Trophoblast cell (in vitro differentiated cells and primary cell): ENCODE measurements around the gene GNAL.

ENCODE experiments used
- DNase-seq, 2 donors: peaks; one replicate each; pipeline ENCODE4 v3.0.0-alpha.2; 2016
- H2AFZ ChIP-seq: 2 replicates; pipeline ENCODE4 v1.6.1; 2013; ENCODE audit warnings: low read length, moderate library complexity, mild to moderate bottlenecking; ENCODE audit not compliant: insufficient read depth, poor library complexity
- H2AK5ac ChIP-seq: 2 replicates; pipeline ENCODE4 v1.6.1; 2013; ENCODE audit warnings: mild to moderate bottlenecking, low read length
- H2BK120ac ChIP-seq: 2 replicates; pipeline ENCODE4 v1.6.1; 2013; ENCODE audit warnings: low read length, mild to moderate bottlenecking, moderate library complexity; ENCODE audit not compliant: insufficient read depth, poor library complexity
- H2BK12ac ChIP-seq: 2 replicates; pipeline ENCODE4 v1.6.1; 2013; ENCODE audit warnings: mild to moderate bottlenecking, low read length, moderate library complexity
- H2BK5ac ChIP-seq: 2 replicates; pipeline ENCODE4 v1.6.1; 2013; ENCODE audit warnings: low read length, low read depth, moderate library complexity, mild to moderate bottlenecking; ENCODE audit not compliant: poor library complexity
- H3K14ac ChIP-seq: 2 replicates; pipeline ENCODE4 v1.6.1; 2013; ENCODE audit warnings: mild to moderate bottlenecking, low read length
- H3K18ac ChIP-seq: 2 replicates; pipeline ENCODE4 v1.6.1; 2013; ENCODE audit warnings: mild to moderate bottlenecking, low read length
- H3K23ac ChIP-seq: 2 replicates; pipeline ENCODE4 v1.6.1; 2013; ENCODE audit warnings: low read length
- H3K27ac ChIP-seq: 2 replicates; pipeline ENCODE4 v1.5.1; 2013; ENCODE audit warnings: low read depth, mild to moderate bottlenecking, inconsistent platforms, low read length, moderate library complexity
- H3K27me3 ChIP-seq: 2 replicates; pipeline ENCODE4 v1.6.1; 2013; ENCODE audit warnings: inconsistent platforms, mild to moderate bottlenecking, low read length, moderate library complexity; ENCODE audit not compliant: insufficient read depth
- H3K36me3 ChIP-seq, 2 experiments: 1 replicate in 1 of 2; 2 replicates in 1 of 2; pipeline ENCODE4 v1.6.1; 2013; ENCODE audit warnings: low read length in 2 of 2, mild to moderate bottlenecking in 2 of 2, moderate library complexity in 1 of 2; ENCODE audit not compliant: insufficient read depth in 2 of 2, control insufficient read depth in 1 of 2
- H3K4ac ChIP-seq: 2 replicates; pipeline ENCODE4 v1.6.1; 2013; ENCODE audit warnings: low read depth, mild to moderate bottlenecking, low read length, moderate library complexity
- H3K4me1 ChIP-seq, 2 experiments: 1 replicate in 1 of 2; 2 replicates in 1 of 2; pipeline ENCODE4 v1.6.1; 2013; ENCODE audit warnings: low read length in 2 of 2, mild to moderate bottlenecking in 2 of 2, moderate library complexity in 1 of 2; ENCODE audit not compliant: insufficient read depth in 2 of 2, control insufficient read depth in 1 of 2
- H3K4me2 ChIP-seq: 2 replicates; pipeline ENCODE4 v1.6.1; 2013; ENCODE audit warnings: inconsistent platforms, mild to moderate bottlenecking, low read length, moderate library complexity
- H3K4me3 ChIP-seq: 2 replicates; pipeline ENCODE4 v1.5.1; 2013; ENCODE audit warnings: mild to moderate bottlenecking, low read depth, low read length, inconsistent platforms
- H3K79me1 ChIP-seq: one replicate; pipeline ENCODE4 v1.6.1; 2013; ENCODE audit warnings: low read length
- H3K79me2 ChIP-seq: 2 replicates; pipeline ENCODE4 v1.6.1; 2013; ENCODE audit warnings: low read length, mild to moderate bottlenecking; ENCODE audit not compliant: control insufficient read depth, insufficient read depth, poor library complexity
- H3K9ac ChIP-seq: 2 replicates; pipeline ENCODE4 v1.6.1; 2013; ENCODE audit warnings: mild to moderate bottlenecking, low read length
- H3K9me3 ChIP-seq: 2 replicates; pipeline ENCODE4 v1.6.1; 2013; ENCODE audit warnings: low read depth, mild to moderate bottlenecking, control low read depth, inconsistent platforms, low read length; ENCODE audit not compliant: insufficient read depth
- H4K12ac ChIP-seq: 2 replicates; pipeline ENCODE4 v1.6.1; 2013; ENCODE audit warnings: low read depth, mild to moderate bottlenecking, low read length, moderate library complexity
- H4K8ac ChIP-seq: 2 replicates; pipeline ENCODE4 v1.6.1; 2013; ENCODE audit warnings: low read depth, mild to moderate bottlenecking, low read length, moderate library complexity
- H4K91ac ChIP-seq: one replicate; pipeline ENCODE4 v1.6.1; 2013; ENCODE audit warnings: low read depth, mild to moderate bottlenecking, low read length, moderate library complexity
- WGBS: extraction: QIAGEN DNeasy Blood & Tissue Kit; methylation state at CpG from one replicate; pipeline ENCODE4 v1.1.7; 2013; ENCODE audit warnings: missing lambda C conversion rate; ENCODE audit not compliant: insufficient read length, insufficient coverage; ENCODE audit errors: extremely low coverage; 5-methylcytosine and 5-hydroxymethylcytosine counted together

Gene GNAL

DNA sequence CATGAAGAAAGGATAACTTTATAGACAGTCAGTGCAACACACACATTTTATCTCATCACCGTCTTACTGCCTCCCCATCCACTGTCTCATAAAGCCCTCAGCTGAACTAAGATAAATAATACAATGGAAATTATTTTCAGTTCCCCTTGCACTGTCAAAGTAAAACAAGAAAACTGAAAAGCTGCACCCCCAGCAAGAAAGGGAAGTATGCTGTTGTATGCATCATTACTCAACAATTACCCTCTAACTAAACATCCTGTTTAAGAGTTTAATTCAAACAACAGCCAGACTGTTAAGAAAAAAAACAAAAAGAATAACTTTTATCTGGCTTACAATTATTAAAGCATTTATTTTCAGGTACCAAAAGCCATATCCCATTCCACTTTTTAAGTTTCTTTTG lies 194.1 kb downstream of the GNAL start:
- Histone ChIP-seq H3K27ac (no peak overlapping the region), H3K4me2 (no peak overlapping the region), H3K79me1 (no peaks in the 10 kb centered on the region), H4K91ac (no peak overlapping the region), H2BK12ac (no peak overlapping the region), H3K4me3 (no peak overlapping the region), H3K18ac (no peak overlapping the region), H2BK120ac (no peak overlapping the region), H4K8ac (no peak overlapping the region), H3K4me1 (peaks cover 3 to 6% of the 10 kb centered on the region in 2 experiments), H3K9me3 (peaks cover 2% of the 10 kb centered on the region), H2AK5ac (no peak overlapping the region), H3K9ac (no peak overlapping the region), H3K36me3 (peaks cover 7 to 13% of the 10 kb centered on the region in 2 experiments), H2BK5ac (no peak overlapping the region), H3K27me3 (no peaks in the 10 kb centered on the region), H4K12ac (no peak overlapping the region), H3K23ac (no peak overlapping the region), H3K79me2 (no peaks in the 10 kb centered on the region), H2AFZ (no peak overlapping the region), H3K14ac (no peak overlapping the region), H3K4ac (no peak overlapping the region)
- no peak for DNase-seq
- no CpG with 5 or more reads among the region's 1 CpG for WGBS

GRCh38 chr18:11884396-11885030 lies 195.4 kb downstream of the GNAL start:
- no peak overlapping the region for H4K12ac ChIP-seq

GRCh38 chr18:11885278-11885947 lies 196.3 kb downstream of the GNAL start:
- no peak overlapping the region for H3K4ac ChIP-seq
- H2BK120ac ChIP-seq, result no peak overlapping the region
- H4K8ac ChIP-seq, result no peak overlapping the region
- H3K79me2 ChIP-seq, result no peaks in the 10 kb centered on the region
- no peak overlapping the region for H4K12ac ChIP-seq
- no peak overlapping the region for H3K14ac ChIP-seq
- no peak overlapping the region for H3K4me2 ChIP-seq
- H3K27me3 ChIP-seq, result no peaks in the 10 kb centered on the region
- no peak overlapping the region for H3K27ac ChIP-seq
- no peak for DNase-seq
- H3K4me3 ChIP-seq, result no peak overlapping the region
- peaks cover 7 to 13% of the 10 kb centered on the region in 2 experiments for H3K36me3 ChIP-seq
- no peak overlapping the region for H2BK12ac ChIP-seq
- H3K18ac ChIP-seq, result no peak overlapping the region
- peaks cover 2% of the 10 kb centered on the region for H3K9me3 ChIP-seq
- no peaks in the 10 kb centered on the region for H3K79me1 ChIP-seq
- no peak overlapping the region for H2AFZ ChIP-seq
- no peak overlapping the region for H3K23ac ChIP-seq
- H3K4me1 ChIP-seq, result peaks cover 3 to 6% of the 10 kb centered on the region in 2 experiments
- H4K91ac ChIP-seq, result no peak overlapping the region
- no peak overlapping the region for H2BK5ac ChIP-seq
- no peak overlapping the region for H3K9ac ChIP-seq
- WGBS, result no CpG with 5 or more reads among the region's 22 CpGs
- no peak overlapping the region for H2AK5ac ChIP-seq

More at GRCh38 chr18:11884396-11885030, 195.4 kb downstream of the GNAL start:
- Histone ChIP-seq H3K4me3 (no peak overlapping the region), H2BK120ac (no peak overlapping the region), H3K79me2 (no peaks in the 10 kb centered on the region), H3K14ac (no peak overlapping the region), H3K4me1 (peaks cover 3 to 6% of the 10 kb centered on the region in 2 experiments), H3K18ac (no peak overlapping the region), H3K23ac (no peak overlapping the region), H3K36me3 (peaks cover 7 to 13% of the 10 kb centered on the region in 2 experiments), H3K79me1 (no peaks in the 10 kb centered on the region), H3K4ac (no peak overlapping the region), H2BK5ac (no peak overlapping the region), H3K4me2 (no peak overlapping the region), H4K8ac (no peak overlapping the region), H3K27me3 (no peaks in the 10 kb centered on the region), H2BK12ac (no peak overlapping the region), H3K9ac (no peak overlapping the region), H3K27ac (no peak overlapping the region), H2AFZ (no peak overlapping the region), H4K91ac (no peak overlapping the region), H3K9me3 (peaks cover 2% of the 10 kb centered on the region), H2AK5ac (no peak overlapping the region)
- WGBS, result no CpG with 5 or more reads among the region's 12 CpGs
- DNase-seq, result no peak

- Histone ChIP-seq H3K4me2 (no peak overlapping the region), H4K12ac (no peak overlapping the region), H3K23ac (no peak overlapping the region), H3K18ac (no peak overlapping the region), H3K79me2 (no peaks in the 10 kb centered on the region), H3K27ac (no peak overlapping the region), H3K9me3 (peaks cover 2% of the 10 kb centered on the region), H2BK12ac (no peak overlapping the region), H2AFZ (no peak overlapping the region), H3K4ac (no peak overlapping the region), H3K4me3 (no peak overlapping the region), H3K79me1 (no peaks in the 10 kb centered on the region), H2BK120ac (no peak overlapping the region), H3K9ac (no peak overlapping the region), H2AK5ac (no peak overlapping the region), H3K36me3 (peaks cover 7 to 13% of the 10 kb centered on the region in 2 experiments), H3K27me3 (no peaks in the 10 kb centered on the region), H4K8ac (no peak overlapping the region), H2BK5ac (no peak overlapping the region), H4K91ac (no peak overlapping the region), H3K4me1 (peaks cover 3 to 6% of the 10 kb centered on the region in 2 experiments), H3K14ac (no peak overlapping the region)
- WGBS, result no CpG with 5 or more reads among the region's 19 CpGs
- no peak for DNase-seq
Observed at GRCh38 chr18:11886577-11887110, 197.6 kb downstream of the GNAL start.
